IPS-20b (cell line): ENCODE results near the gene KCNS1.

ENCODE experiments used
- H3K27ac ChIP-seq: one replicate; pipeline ENCODE4 v1.5.1; 2013; ENCODE audit warnings: low read length
- H3K27me3 ChIP-seq: 2 replicates; pipeline ENCODE4 v1.6.1; 2013; ENCODE audit warnings: mild to moderate bottlenecking, low read length, inconsistent platforms; ENCODE audit not compliant: insufficient read depth
- H3K36me3 ChIP-seq: 2 replicates; pipeline ENCODE4 v1.6.1; 2013; ENCODE audit warnings: low read depth, mild to moderate bottlenecking, inconsistent platforms, low read length, moderate library complexity; ENCODE audit not compliant: insufficient read depth
- H3K4me1 ChIP-seq: 2 replicates; pipeline ENCODE4 v1.6.1; 2013; ENCODE audit warnings: mild to moderate bottlenecking, control low read depth, inconsistent platforms, low read length, moderate library complexity; ENCODE audit not compliant: insufficient read depth
- H3K4me3 ChIP-seq: 2 replicates; pipeline ENCODE4 v1.5.1; 2013; ENCODE audit warnings: mild to moderate bottlenecking, low read length, inconsistent platforms
- H3K9ac ChIP-seq: 2 replicates; pipeline ENCODE4 v1.6.1; 2013; ENCODE audit warnings: low read depth, mild to moderate bottlenecking, inconsistent platforms, low read length, moderate library complexity
- H3K9me3 ChIP-seq: 2 replicates; pipeline ENCODE4 v1.6.1; 2013; ENCODE audit warnings: mild to moderate bottlenecking, low read depth, low read length, inconsistent platforms; ENCODE audit not compliant: insufficient read depth

KCNS1 gene

GRCh38 chr20:45056473-45057173 is 44.3 kb downstream of the KCNS1 start:
- Histone ChIP-seq H3K9me3 (no peaks in the 10 kb centered on the region), H3K9ac (no peak overlapping the region), H3K27me3 (no peaks in the 10 kb centered on the region), H3K27ac (no peak overlapping the region), H3K4me1 (no peaks in the 10 kb centered on the region; the same call in 1 of the 2 replicates), H3K4me3 (no peak overlapping the region), H3K36me3 (peaks cover 21% of the 10 kb centered on the region)

GRCh38 chr20:45055056-45055455 is 45.9 kb downstream of the KCNS1 start:
- Histone ChIP-seq H3K36me3 (peaks cover 21% of the 10 kb centered on the region), H3K27ac (no peak overlapping the region), H3K4me3 (no peak overlapping the region), H3K9me3 (no peaks in the 10 kb centered on the region), H3K9ac (no peak overlapping the region), H3K4me1 (no peaks in the 10 kb centered on the region), H3K27me3 (no peaks in the 10 kb centered on the region)

- Histone ChIP-seq H3K9ac (no peak overlapping the region), H3K4me1 (no peaks in the 10 kb centered on the region), H3K9me3 (no peaks in the 10 kb centered on the region), H3K27me3 (no peaks in the 10 kb centered on the region), H3K27ac (no peak overlapping the region), H3K36me3 (peaks cover 21% of the 10 kb centered on the region), H3K4me3 (no peak overlapping the region)
These were observed 47.2 kb downstream of the KCNS1 start for GRCh38 chr20:45053430-45054351.

GRCh38 chr20:45052698-45053429 is 48.1 kb downstream of the KCNS1 start:
- peaks cover 21% of the 10 kb centered on the region for H3K36me3 ChIP-seq
- no peak overlapping the region for H3K4me3 ChIP-seq
- no peak overlapping the region for H3K27ac ChIP-seq
- H3K9me3 ChIP-seq, result no peaks in the 10 kb centered on the region
- no peak overlapping the region for H3K9ac ChIP-seq
- no peaks in the 10 kb centered on the region for H3K27me3 ChIP-seq
- H3K4me1 ChIP-seq, result no peaks in the 10 kb centered on the region

GRCh38 chr20:45051204-45052060 is 49.5 kb downstream of the KCNS1 start:
- peaks cover 10% of the 10 kb centered on the region for H3K36me3 ChIP-seq
- H3K27me3 ChIP-seq, result no peaks in the 10 kb centered on the region
- H3K9me3 ChIP-seq, result no peaks in the 10 kb centered on the region
- no peak overlapping the region for H3K4me3 ChIP-seq
- no peaks in the 10 kb centered on the region for H3K4me1 ChIP-seq
- H3K9ac ChIP-seq, result no peak overlapping the region
- no peak overlapping the region for H3K27ac ChIP-seq

GRCh38 chr20:45049904-45050471 is 50.9 kb downstream of the KCNS1 start:
- Histone ChIP-seq H3K9ac (no peak overlapping the region), H3K4me3 (no peak overlapping the region)

GRCh38 chr20:45049438-45049837 is 51.5 kb downstream of the KCNS1 start:
- H3K36me3 ChIP-seq, result peaks cover 7% of the 10 kb centered on the region
- H3K9me3 ChIP-seq, result no peaks in the 10 kb centered on the region
- no peak overlapping the region for H3K9ac ChIP-seq
- no peak overlapping the region for H3K27ac ChIP-seq
- no peaks in the 10 kb centered on the region for H3K4me1 ChIP-seq
- no peaks in the 10 kb centered on the region for H3K27me3 ChIP-seq
- no peak overlapping the region for H3K4me3 ChIP-seq

More at GRCh38 chr20:45049904-45050471, 50.9 kb downstream of the KCNS1 start:
- Histone ChIP-seq H3K36me3 (peaks cover 7% of the 10 kb centered on the region), H3K27ac (no peak overlapping the region), H3K4me1 (no peaks in the 10 kb centered on the region), H3K9me3 (no peaks in the 10 kb centered on the region), H3K27me3 (no peaks in the 10 kb centered on the region)

- H3K9ac ChIP-seq, result no peak overlapping the region
- H3K27ac ChIP-seq, result no peak overlapping the region
- H3K27me3 ChIP-seq, result no peaks in the 10 kb centered on the region
- H3K9me3 ChIP-seq, result no peaks in the 10 kb centered on the region
- no peak overlapping the region for H3K4me3 ChIP-seq
- H3K4me1 ChIP-seq, result peaks cover under 1% of the 10 kb centered on the region
- H3K36me3 ChIP-seq, result no peaks in the 10 kb centered on the region
These were observed 53.3 kb downstream of the KCNS1 start for GRCh38 chr20:45047581-45048119.

GRCh38 chr20:45044601-45045000 is 56.3 kb downstream of the KCNS1 start:
- H3K4me3 ChIP-seq, result no peak overlapping the region
- H3K9ac ChIP-seq, result no peak overlapping the region
- H3K36me3 ChIP-seq, result no peaks in the 10 kb centered on the region
- H3K4me1 ChIP-seq, result peaks cover 26% of the 10 kb centered on the region
- H3K27me3 ChIP-seq, result no peaks in the 10 kb centered on the region
- no peak overlapping the region for H3K27ac ChIP-seq
- H3K9me3 ChIP-seq, result no peaks in the 10 kb centered on the region

- H3K27ac ChIP-seq, result no peak overlapping the region
- no peaks in the 10 kb centered on the region for H3K27me3 ChIP-seq
- H3K4me3 ChIP-seq, result no peak overlapping the region
- no peaks in the 10 kb centered on the region for H3K36me3 ChIP-seq
- H3K9ac ChIP-seq, result no peak overlapping the region
- no peaks in the 10 kb centered on the region for H3K9me3 ChIP-seq
- peaks cover 31% of the 10 kb centered on the region for H3K4me1 ChIP-seq
These were observed 56.8 kb downstream of the KCNS1 start for GRCh38 chr20:45044084-45044573.
